ENCODE measurements around the gene ITPR1. TPM values are rescaled to one million over a fixed set of nuclear protein-coding genes. Genes with fewer than 3 reads are reported as not detected.

The ITPR1 gene
- total and polyA plus RNA-seq, 2 of the 4 experiments (the other 2 are of a cell fraction): 1.8 to 5.7 TPM

GRCh38 chr3:4837374-4837930 is 344.3 kb downstream of the ITPR1 start:
- Histone ChIP-seq H3K27me3 (ENCODE audit: control insufficient read depth, insufficient read depth, low read length) (no peaks in the 10 kb centered on the region), H3K9me1 (ENCODE audit: insufficient read depth, low read length) (peaks cover 8% of the 10 kb centered on the region; the same call in 1 of the 2 replicates), H4K20me1 (ENCODE audit: insufficient read depth, low read length) (no peaks in the 10 kb centered on the region), H3K4me3 (ENCODE audit: insufficient read depth, low read depth, low read length) (no peak overlapping the region), H3K36me3 (ENCODE audit: control insufficient read depth, insufficient read depth, low read length) (no peaks in the 10 kb centered on the region), H2BK5ac (ENCODE audit: low read depth, low read length, poor library complexity, severe bottlenecking) (no peak overlapping the region), H3K14ac (replicated peaks; ENCODE audit: low read depth, low read length) (no peak overlapping the region), H2AK5ac (ENCODE audit: low read depth, low read length) (no peak overlapping the region), H4K5ac (ENCODE audit: low read depth, low read length) (no peak overlapping the region), H4K8ac (ENCODE audit: low read depth in 2 of 2, low read length in 2 of 2) (no peak overlapping the region), H3K23ac (ENCODE audit: low read depth, low read length) (no peak overlapping the region), H3K27ac (ENCODE audit: insufficient read depth, low read length) (no peak overlapping the region), H3K56ac (ENCODE audit: extremely low read depth, insufficient read depth, low read length) (no peak overlapping the region), H2BK120ac (ENCODE audit: low read depth, low read length) (no peak overlapping the region), H3K4me2 (ENCODE audit: low read depth, low read length) (no peak overlapping the region), H3K9me3 (ENCODE audit: control insufficient read depth, insufficient read depth, low read length) (no peaks in the 10 kb centered on the region), H3K9ac (ENCODE audit: low read depth, low read length) (no peak overlapping the region), H2BK20ac (ENCODE audit: low read depth, low read length) (no peak overlapping the region), H3K4ac (ENCODE audit: low read depth, low read length) (no peak overlapping the region), H2BK15ac (ENCODE audit: low read depth, low read length) (no peak overlapping the region), H2AFZ (replicated peaks; ENCODE audit: low read length, poor library complexity) (no peak overlapping the region), H3K79me1 (ENCODE audit: low read depth in 1 of 2, low read length in 2 of 2) (no peaks in the 10 kb centered on the region), H3K18ac (ENCODE audit: low read depth, low read length) (no peak overlapping the region), H2AK9ac (replicated peaks; ENCODE audit: low read depth, low read length, poor library complexity) (no peak overlapping the region), H4K91ac (ENCODE audit: insufficient read depth, low read depth, low read length) (no peak overlapping the region), H3K4me1 (ENCODE audit: control insufficient read depth, insufficient read depth, low read length) (peaks cover 6% of the 10 kb centered on the region)
- intact Hi-C loops (cut with micrococcal nuclease): no loop called here
- no peak for TF ChIP-seq RAD21 (IDR thresholded peaks at IDR 0.05; ENCODE audit: low read length)
- TF ChIP-seq MAFK (IDR thresholded peaks at IDR 0.05; ENCODE audit: low read depth, low read length): no peak
- no peak for TF ChIP-seq RFX5 (IDR thresholded peaks at IDR 0.05; ENCODE audit: low read depth, low read length)
- no peak for TF ChIP-seq NFE2L2 (IDR thresholded peaks at IDR 0.05; ENCODE audit: low read depth, low read length)
- TF ChIP-seq CHD1 (IDR thresholded peaks at IDR 0.05; ENCODE audit: low read depth, low read length): no peak
- TF ChIP-seq RCOR1 (IDR thresholded peaks at IDR 0.05; ENCODE audit: insufficient replicate concordance, low read length): no peak
- TF ChIP-seq USF2 (IDR thresholded peaks at IDR 0.05; ENCODE audit: low read depth, low read length): no peak
- no peak for TF ChIP-seq SMC3 (IDR thresholded peaks at IDR 0.05; ENCODE audit: low read depth, low read length)
- no peak for TF ChIP-seq MAZ (IDR thresholded peaks at IDR 0.05; ENCODE audit: borderline replicate concordance, low read depth, low read length)
- TF ChIP-seq CTCF (conservative IDR thresholded peaks at IDR 0.05; ENCODE audit: low read depth, low read length): no peak
- TF ChIP-seq BHLHE40 (IDR thresholded peaks at IDR 0.05; ENCODE audit: low read depth, low read length): no peak
- no peak for TF ChIP-seq CEBPB (IDR thresholded peaks at IDR 0.05; ENCODE audit: low read depth, low read length)
- TF ChIP-seq MXI1 (IDR thresholded peaks at IDR 0.05; ENCODE audit: borderline replicate concordance, low read depth, low read length): no peak
- TF ChIP-seq FOS (IDR thresholded peaks at IDR 0.05; ENCODE audit: low read depth, low read length): no peak
- no peak for TF ChIP-seq ELK1 (IDR thresholded peaks at IDR 0.05; ENCODE audit: borderline replicate concordance, low read depth, low read length)
- ChIA-PET POLR2A (ENCODE audit: unreplicated experiment) (no interaction called here), CTCF (interaction anchor here (1.4 kb wide), 1 partner anchor 16 kb away, joined by 3 read pairs; no protein-coding TSS in a partner anchor)
- in situ Hi-C loops (cut with MboI; ENCODE audit: low sequenced_read_pairs): loop anchor here (10.0 kb wide), 1 partner anchor 137 kb away; the partner anchor contains the start of gene BHLHE40
- DNase-seq (no peak), ATAC-seq (ENCODE audit: low read depth) (no peak)
- dilution Hi-C loops (cut with HindIII; ENCODE audit: low sequenced_read_pairs, unreplicated experiment): no loop called here
- no CpG with 5 or more reads among the region's 5 CpGs for WGBS, 2 experiments (ENCODE audit: extremely low coverage in 2 of 2, insufficient read length in 1 of 2)
- no TSS peak for BruUV-seq (replicated peaks)
